GM12878 (cell line): ENCODE data around the gene CELA3B. TPM values are rescaled to one million over a fixed set of nuclear protein-coding genes. Genes with fewer than 3 reads are reported as not detected.

Experiments
- ATAC-seq: fragments of 200-7000 bp; cut with Tn5 transposase; 3 replicates; pipeline ENCODE4 v1.9.1; 2020; ENCODE audit warnings: mild to moderate bottlenecking, moderate library complexity
- BruUV-seq: library from RNA; stranded (reverse); fragments of 400-500 nt; replicated peaks from 2 replicates; lab custom pipeline; 2021; lab: Mats Ljungman, UMichigan
- CTCF ChIA-PET: fragments of 300-600 bp; sonication (Branson Sonifier 250); formaldehyde crosslinking; extraction: SDS; loops from one replicate; lab custom pipeline; 2021; ENCODE audit warnings: inconsistent platforms; lab: Yijun Ruan, JAX
- POLR2A ChIA-PET: fragments of 350-600 bp; formaldehyde crosslinking; extraction: SDS; loops from one replicate; lab custom pipeline; 2021; ENCODE audit warnings: inconsistent platforms; lab: Charles Lee
- RAD21 ChIA-PET: fragments of 300-600 bp; sonication (Branson Sonifier 250); formaldehyde crosslinking; loops from one replicate; lab custom pipeline; 2023; ENCODE audit warnings: antibody characterized with exemption; ENCODE audit not compliant: unreplicated experiment; lab: Charles Lee
- SMC1A ChIA-PET: fragments of 300-600 bp; sonication (Branson Sonifier 250); formaldehyde crosslinking; loops from one replicate; lab custom pipeline; 2023; ENCODE audit not compliant: unreplicated experiment, uncharacterized antibody; lab: Charles Lee
- DNase-seq: peaks from one replicate; pipeline ENCODE4 v3.0.0-alpha.2; 2011; ENCODE audit warnings: low read depth, low spot score
- FAIRE-seq: peaks from 3 replicates; lab custom pipeline; 2011; peaks lifted over from hg19 to GRCh38; lab: Jason Lieb, UNC
- H2AFZ ChIP-seq: 2 replicates; pipeline ENCODE4 v1.6.0; 2011; ENCODE audit warnings: low read depth, low read length, control low read depth; ENCODE audit not compliant: control insufficient read depth
- H3K27ac ChIP-seq: 2 replicates; pipeline ENCODE4 v1.5.1; 2011; ENCODE audit warnings: control low read depth; ENCODE audit not compliant: control insufficient read depth, insufficient read depth
- H3K27me3 ChIP-seq, 2 experiments: replicated peaks in 1 of 2; 2 replicates each; pipeline versions ENCODE4 v1.6.0 to v1.6.1; 2011; ENCODE audit warnings: low read length in 1 of 2; ENCODE audit not compliant: control insufficient read depth in 2 of 2, insufficient read depth in 2 of 2
- H3K36me3 ChIP-seq, 2 experiments: 2 replicates each; pipeline ENCODE4 v1.5.1; 2011; ENCODE audit warnings: low read length in 1 of 2; ENCODE audit not compliant: control insufficient read depth in 2 of 2, insufficient read depth in 2 of 2
- H3K4me1 ChIP-seq: 2 replicates; pipeline ENCODE4 v1.6.1; 2011; ENCODE audit warnings: mild to moderate bottlenecking, low read length, moderate library complexity, mixed read lengths; ENCODE audit not compliant: control insufficient read depth, insufficient read depth
- H3K4me2 ChIP-seq: 2 replicates; pipeline ENCODE4 v1.6.0; 2011; ENCODE audit warnings: control low read depth; ENCODE audit not compliant: control insufficient read depth, insufficient read depth
- H3K4me3 ChIP-seq: fragments of 200-600 bp; sonication (generic); 2 replicates; pipeline ENCODE4 v1.5.1; 2016
- H3K79me2 ChIP-seq: 2 replicates; pipeline ENCODE4 v1.6.0; 2011; ENCODE audit warnings: low read length; ENCODE audit not compliant: control insufficient read depth, insufficient read depth
- H3K9ac ChIP-seq: 2 replicates; pipeline ENCODE4 v1.8.0; 2011; ENCODE audit warnings: low read length, control low read depth, mixed read lengths; ENCODE audit not compliant: control insufficient read depth, insufficient read depth
- H3K9me3 ChIP-seq: replicated peaks from 3 replicates; pipeline ENCODE4 v1.5.1; 2011; ENCODE audit warnings: mild to moderate bottlenecking, low read length; ENCODE audit not compliant: control insufficient read depth, insufficient read depth
- H4K20me1 ChIP-seq: 2 replicates; pipeline ENCODE4 v1.6.0; 2011; ENCODE audit not compliant: control insufficient read depth, insufficient read depth
- CEBPZ ChIP-seq: fragments of 150-350 bp; IDR thresholded peaks from 2 replicates; pipeline ENCODE4 v1.6.1; 2016; ENCODE audit warnings: low read depth, low read length
- MEF2B ChIP-seq: fragments of 450-650 bp; IDR thresholded peaks from 2 replicates; pipeline ENCODE4 v1.6.1; 2018; ENCODE audit warnings: mild to moderate bottlenecking, moderate library complexity; ENCODE audit not compliant: partially characterized antibody, poor library complexity, severe bottlenecking
- RELB ChIP-seq: fragments of 450-650 bp; IDR thresholded peaks from 2 replicates; pipeline ENCODE4 v1.6.1; 2017; ENCODE audit warnings: low read depth, mild to moderate bottlenecking, moderate library complexity
- ZNF687 ChIP-seq: fragments of 450-650 bp; IDR thresholded peaks from 2 replicates; pipeline ENCODE4 v1.6.1; 2017; ENCODE audit warnings: mild to moderate bottlenecking, moderate library complexity
- WGBS: methylation state at CpG from one replicate; pipeline ENCODE4 v1.1.6; 2016; ENCODE audit warnings: low lambda C conversion rate; ENCODE audit not compliant: insufficient replicate concordance, insufficient coverage; ENCODE audit errors: missing lambda C conversion rate; 5-methylcytosine and 5-hydroxymethylcytosine counted together
- in situ Hi-C: fragments of 300-500 bp; cut with MboI; formaldehyde crosslinking; loops from 9 replicates; pipeline ENCODE4 v1.14.3; 2018; ENCODE audit warnings: mixed read lengths
- intact Hi-C: fragments of 100-400 bp; cut with micrococcal nuclease; formaldehyde crosslinking; loops from one replicate; pipeline ENCODE4 v1.14.2; 2022; ENCODE audit not compliant: unreplicated experiment
- polyA plus RNA-seq, 11 experiments: library from polyadenylated mRNA; depleted of rRNA in 4 of 11; unstranded in 6 of 11; stranded (reverse) in 5 of 11; fragments of >200 nt; fragmentation: Nextera tagmentation in 4 of 11; fragmentation: Illumina TruSeq in 1 of 11; extraction: Ambion mirVana in 4 of 11; extraction: Trizol in 1 of 11; gene quantifications; 1 replicate in 1 of 11; 2 replicates in 10 of 11; pipeline versions ENCODE4 v1.2.1 to v1.2.3, GENCODE V29; 2011 to 2016; ENCODE audit warnings: inconsistent platforms in 2 of 11, missing spikeins in 2 of 11, low read depth in 1 of 11
- total RNA-seq, 4 experiments: library from RNA; depleted of rRNA in 3 of 4; stranded (reverse); fragments of >200 nt in 3 of 4; fragmentation: Illumina TruSeq in 1 of 4; extraction: Trizol in 1 of 4; gene quantifications; 2 replicates each; pipeline versions ENCODE4 v1.2.1 to v1.2.3, GENCODE V29; 2013 to 2021

The CELA3B gene
- total and polyA plus RNA-seq, 10 of the 15 experiments (the other 5 are each of a cell fraction or from before 2014, with no cell fraction given): 4.1 TPM; not detected in 9

DNA sequence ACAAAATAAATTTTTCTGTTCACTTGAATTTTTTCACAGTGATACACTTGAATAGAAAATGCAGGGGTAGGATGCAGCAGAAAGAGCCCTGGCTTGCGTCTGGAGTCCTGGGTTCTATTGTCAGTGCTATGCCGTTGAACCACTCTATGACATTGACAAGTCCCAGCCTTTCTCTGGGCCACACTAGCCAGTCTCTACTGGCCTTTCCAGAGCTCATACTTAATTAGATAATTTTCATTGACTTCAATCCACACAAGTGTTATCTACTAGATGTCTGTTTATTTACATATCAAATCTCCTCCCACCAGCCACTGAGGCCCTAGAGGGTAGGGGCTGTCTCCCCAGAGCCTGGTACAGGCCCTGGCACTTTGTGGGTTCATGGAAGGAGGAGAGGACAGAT, 15.5 kb upstream of the CELA3B start (continued):
- TF ChIP-seq CEBPZ: no peak

GRCh38 chr1:21961799-21962198, 15.0 kb upstream of the CELA3B start:
- Histone ChIP-seq H3K4me1 (peaks cover 5% of the 10 kb centered on the region), H4K20me1 (no peaks in the 10 kb centered on the region), H3K4me2 (no peak overlapping the region), H3K27ac (no peak overlapping the region), H3K79me2 (no peaks in the 10 kb centered on the region), H3K27me3 (no peaks in the 10 kb centered on the region), H3K4me3 (no peak overlapping the region), H2AFZ (no peak overlapping the region), H3K9ac (no peak overlapping the region), H3K36me3 (no peaks in the 10 kb centered on the region), H3K9me3 (no peaks in the 10 kb centered on the region)
- intact Hi-C loops: loop anchor here (5.0 to 10.0 kb wide), 2 partner anchors 177 to 259 kb away; partner anchors contain the start of gene USP48
- TF ChIP-seq ZNF687 (no peak), MEF2B (no peak), RELB (no peak)
- ATAC-seq: no peak
- SMC1A ChIA-PET: interaction anchor here (1.2 kb wide), 1 partner anchor 22 kb away, joined by 5 read pairs; no protein-coding TSS in a partner anchor
- no peak for FAIRE-seq
- CTCF ChIA-PET: no interaction called here
- BruUV-seq: no TSS peak
- 37% methylated on average over 2 of the region's 2 CpGs for WGBS
- in situ Hi-C loops: no loop called here
- RAD21 ChIA-PET: interaction anchor here (0.9 kb wide), 1 partner anchor 94 kb away, joined by 3 read pairs; no protein-coding TSS in a partner anchor
- no peak for DNase-seq
- POLR2A ChIA-PET: interaction anchor here (0.9 kb wide), 1 partner anchor 200 kb away, joined by 3 read pairs; no protein-coding TSS in a partner anchor
